Keratinocyte (primary cell): ENCODE data around the gene CSGALNACT2. TPM values are rescaled to one million over a fixed set of nuclear protein-coding genes. Genes with fewer than 3 reads are reported as not detected.

ENCODE experiments used
- DNase-seq: peaks from one replicate; pipeline ENCODE4 v3.0.0-alpha.2; 2011; ENCODE audit warnings: low read depth, missing footprints, low spot score
- FAIRE-seq: peaks from 2 replicates; lab custom pipeline; 2011; peaks lifted over from hg19 to GRCh38; lab: Jason Lieb, UNC
- H2AFZ ChIP-seq: 2 replicates; pipeline ENCODE4 v1.6.0; 2012; ENCODE audit warnings: low read length, control low read depth, inconsistent platforms; ENCODE audit not compliant: control insufficient read depth
- H3K27ac ChIP-seq: 2 replicates; pipeline ENCODE4 v1.5.1; 2011; ENCODE audit warnings: low read length; ENCODE audit not compliant: control insufficient read depth, insufficient read depth
- H3K27me3 ChIP-seq: 3 replicates; pipeline ENCODE4 v1.6.0; 2011; ENCODE audit warnings: low read length; ENCODE audit not compliant: control insufficient read depth, insufficient read depth; ENCODE audit errors: extremely low read depth
- H3K36me3 ChIP-seq, 2 experiments: 2 replicates in 1 of 2; 3 replicates in 1 of 2; pipeline ENCODE4 v1.5.1; 2011; ENCODE audit warnings: low read length in 2 of 2, mild to moderate bottlenecking in 1 of 2; ENCODE audit not compliant: control insufficient read depth in 2 of 2, insufficient read depth in 2 of 2; ENCODE audit errors: extremely low read depth in 1 of 2
- H3K4me1 ChIP-seq: 3 replicates; pipeline ENCODE4 v1.5.1; 2011; ENCODE audit warnings: low read length; ENCODE audit not compliant: control insufficient read depth, insufficient read depth; ENCODE audit errors: extremely low read depth
- H3K4me2 ChIP-seq: 3 replicates; pipeline ENCODE4 v1.6.0; 2011; ENCODE audit warnings: low read depth, low read length; ENCODE audit not compliant: control insufficient read depth, insufficient read depth; ENCODE audit errors: extremely low read depth
- H3K4me3 ChIP-seq, 3 experiments: fragments of 200-600 bp in 1 of 3; sonication (generic) in 1 of 3; 2 replicates in 2 of 3; 3 replicates in 1 of 3; pipeline ENCODE4 v1.5.1; 2011 to 2016; ENCODE audit warnings: low read length in 3 of 3, mild to moderate bottlenecking in 3 of 3, control low read depth in 2 of 3, inconsistent platforms in 1 of 3, low read depth in 1 of 3, mixed read lengths in 1 of 3, mixed run types in 1 of 3, moderate library complexity in 1 of 3; ENCODE audit not compliant: control insufficient read depth in 2 of 3, insufficient read depth in 2 of 3; ENCODE audit errors: extremely low read depth in 1 of 3
- H3K79me2 ChIP-seq: 2 replicates; pipeline ENCODE4 v1.6.0; 2012; ENCODE audit warnings: low read length; ENCODE audit not compliant: control insufficient read depth, insufficient read depth
- H3K9ac ChIP-seq: 3 replicates; pipeline ENCODE4 v1.6.0; 2011; ENCODE audit warnings: low read length; ENCODE audit not compliant: control insufficient read depth, insufficient read depth; ENCODE audit errors: extremely low read depth
- H3K9me1 ChIP-seq: 3 replicates; pipeline ENCODE4 v1.6.0; 2011; ENCODE audit warnings: low read length; ENCODE audit not compliant: control insufficient read depth, insufficient read depth; ENCODE audit errors: extremely low read depth
- H3K9me3 ChIP-seq: 2 replicates; pipeline ENCODE4 v1.5.1; 2012; ENCODE audit warnings: low read depth, low read length; ENCODE audit not compliant: control insufficient read depth
- H4K20me1 ChIP-seq: 3 replicates; pipeline ENCODE4 v1.6.0; 2011; ENCODE audit warnings: low read length; ENCODE audit not compliant: control insufficient read depth, insufficient read depth; ENCODE audit errors: extremely low read depth
- EZH2 ChIP-seq: IDR thresholded peaks from one replicate; pipeline ENCODE4 v1.6.1; 2012; ENCODE audit warnings: inconsistent platforms, mild to moderate bottlenecking, low read length, moderate library complexity
- dilution Hi-C: fragments of 300-500 bp; cut with MboI; formaldehyde crosslinking; loops from one replicate; pipeline ENCODE4 v1.7.0; 2020; ENCODE audit warnings: low sequenced_read_pairs; ENCODE audit not compliant: extremely low pct_ligation_motif_present
- polyA plus RNA-seq, 5 experiments: library from polyadenylated mRNA; depleted of rRNA in 3 of 5; stranded (reverse) in 3 of 5; stranded (forward) in 1 of 5; unstranded in 1 of 5; fragments of >200 nt; gene quantifications; 1 replicate in 1 of 5; 2 replicates in 3 of 5; 3 replicates in 1 of 5; pipeline versions ENCODE4 v1.2.1 to v1.2.3, GENCODE V29; 2011 to 2012; ENCODE audit warnings: missing spikeins in 2 of 5, low read depth in 1 of 5, low replicate concordance in 1 of 5
- TF ChIP-seq, protein P1 (sequence below), 3 experiments: IDR thresholded peaks in 1 of 3; conservative IDR thresholded peaks in 1 of 3; optimal IDR thresholded peaks in 1 of 3; 2 replicates in 2 of 3; 3 replicates in 1 of 3; pipeline versions ENCODE3 to v1.5.1; 2011; ENCODE audit warnings: low read length in 3 of 3, mild to moderate bottlenecking in 3 of 3, moderate library complexity in 2 of 3, control low read depth in 1 of 3, inconsistent platforms in 1 of 3; ENCODE audit not compliant: insufficient read depth in 2 of 3; ENCODE audit errors: extremely low read depth in 1 of 3

The CSGALNACT2 gene
- polyA plus RNA-seq, 1 donor (not counting 4 experiments of a cell fraction or from before 2014, with no cell fraction given) = 19.7 TPM

DNA sequence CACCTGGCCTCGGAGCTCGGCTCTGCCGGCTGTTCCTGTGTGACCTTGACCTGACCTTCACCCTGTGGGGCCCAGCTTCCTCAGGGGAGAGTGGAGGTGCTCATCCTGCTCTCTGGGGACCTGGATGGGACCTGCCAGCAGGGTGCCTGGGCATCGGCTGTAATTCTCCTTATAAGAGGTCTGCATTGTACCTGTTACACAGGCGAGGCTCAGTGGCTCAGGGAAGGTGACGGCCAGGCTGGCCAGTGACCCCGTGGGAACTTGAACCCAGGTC, 32.4 kb upstream of the CSGALNACT2 start:
- Histone ChIP-seq H3K4me1 (peaks cover 20% of the 10 kb centered on the region), H3K4me2 (no peak overlapping the region), H2AFZ (no peak overlapping the region), H3K27ac (no peak overlapping the region), H3K9me1 (no peaks in the 10 kb centered on the region), H3K9ac (no peak overlapping the region), H4K20me1 (no peaks in the 10 kb centered on the region), H3K27me3 (peaks cover 13% of the 10 kb centered on the region), H3K4me3 (no peak overlapping the region), H3K79me2 (no peaks in the 10 kb centered on the region), H3K9me3 (no peaks in the 10 kb centered on the region), H3K36me3 (no peaks in the 10 kb centered on the region)
- TF ChIP-seq, protein P1, sequence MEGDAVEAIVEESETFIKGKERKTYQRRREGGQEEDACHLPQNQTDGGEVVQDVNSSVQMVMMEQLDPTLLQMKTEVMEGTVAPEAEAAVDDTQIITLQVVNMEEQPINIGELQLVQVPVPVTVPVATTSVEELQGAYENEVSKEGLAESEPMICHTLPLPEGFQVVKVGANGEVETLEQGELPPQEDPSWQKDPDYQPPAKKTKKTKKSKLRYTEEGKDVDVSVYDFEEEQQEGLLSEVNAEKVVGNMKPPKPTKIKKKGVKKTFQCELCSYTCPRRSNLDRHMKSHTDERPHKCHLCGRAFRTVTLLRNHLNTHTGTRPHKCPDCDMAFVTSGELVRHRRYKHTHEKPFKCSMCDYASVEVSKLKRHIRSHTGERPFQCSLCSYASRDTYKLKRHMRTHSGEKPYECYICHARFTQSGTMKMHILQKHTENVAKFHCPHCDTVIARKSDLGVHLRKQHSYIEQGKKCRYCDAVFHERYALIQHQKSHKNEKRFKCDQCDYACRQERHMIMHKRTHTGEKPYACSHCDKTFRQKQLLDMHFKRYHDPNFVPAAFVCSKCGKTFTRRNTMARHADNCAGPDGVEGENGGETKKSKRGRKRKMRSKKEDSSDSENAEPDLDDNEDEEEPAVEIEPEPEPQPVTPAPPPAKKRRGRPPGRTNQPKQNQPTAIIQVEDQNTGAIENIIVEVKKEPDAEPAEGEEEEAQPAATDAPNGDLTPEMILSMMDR (optimal IDR thresholded peaks at IDR 0.05 in 1 of 3, IDR thresholded peaks at IDR 0.05 in 1 of 3, conservative IDR thresholded peaks at IDR 0.05 in 1 of 3; ENCODE audit: extremely low read depth in 1 of 3, insufficient read depth in 2 of 3, low read length in 3 of 3) = no peak
- no peak for TF ChIP-seq EZH2
- FAIRE-seq (no peak), DNase-seq (no peak)
- dilution Hi-C loops = no loop called here

DNA sequence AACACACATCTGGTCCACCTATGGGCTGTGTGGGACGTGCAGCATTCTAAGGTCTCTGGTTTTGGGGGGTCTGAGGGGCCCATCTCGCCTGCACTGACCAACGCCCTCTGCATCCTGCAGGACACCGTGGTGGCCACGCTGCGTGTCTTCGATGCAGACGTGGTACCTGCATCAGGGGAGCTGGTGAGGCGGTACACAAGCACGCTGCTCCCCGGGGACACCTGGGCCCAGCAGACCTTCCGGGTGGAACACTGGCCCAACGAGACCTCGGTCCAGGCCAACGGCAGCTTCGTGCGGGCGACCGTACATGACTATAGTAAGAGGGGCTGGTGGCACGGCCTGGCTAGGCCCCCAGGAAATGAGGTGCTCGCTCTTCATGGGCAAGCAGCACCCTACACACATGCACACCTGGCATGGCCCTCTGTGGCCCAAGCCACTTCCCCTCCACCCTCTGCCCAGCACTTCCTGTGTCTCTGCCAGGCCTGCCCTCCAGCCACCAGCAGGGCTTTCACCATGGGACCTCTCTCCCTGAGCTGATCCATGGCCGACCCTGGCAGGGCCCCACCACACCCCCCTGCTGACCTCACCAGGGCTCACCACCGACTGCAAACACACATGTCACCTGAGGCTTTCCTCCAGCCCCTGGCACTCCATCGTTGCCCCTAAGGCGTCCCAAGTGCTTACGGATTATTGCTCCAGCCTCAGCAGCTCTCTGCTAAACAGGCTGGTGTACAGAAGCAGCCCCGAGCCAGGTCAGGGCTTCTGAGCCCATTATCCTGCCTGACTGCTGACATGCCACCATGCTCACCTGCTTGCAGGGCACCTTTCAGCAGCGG, 31.8 kb upstream of the CSGALNACT2 start:
- no peak overlapping the region for H3K27ac ChIP-seq
- no peak for TF ChIP-seq EZH2
- TF ChIP-seq, protein P1 (optimal IDR thresholded peaks at IDR 0.05 in 1 of 3, IDR thresholded peaks at IDR 0.05 in 1 of 3, conservative IDR thresholded peaks at IDR 0.05 in 1 of 3; ENCODE audit: extremely low read depth in 1 of 3, insufficient read depth in 2 of 3, low read length in 3 of 3) = no peak
- FAIRE-seq (no peak), DNase-seq (no peak)
- H4K20me1 ChIP-seq = no peaks in the 10 kb centered on the region
- no peak overlapping the region for H3K4me3 ChIP-seq
- H3K27me3 ChIP-seq = peaks cover 13% of the 10 kb centered on the region
- H3K4me2 ChIP-seq = no peak overlapping the region
- peaks cover 24% of the 10 kb centered on the region for H3K4me1 ChIP-seq
- H3K79me2 ChIP-seq = no peaks in the 10 kb centered on the region
- H3K9me1 ChIP-seq = no peaks in the 10 kb centered on the region
- no peaks in the 10 kb centered on the region for H3K36me3 ChIP-seq
- H2AFZ ChIP-seq = no peak overlapping the region
- H3K9me3 ChIP-seq = no peaks in the 10 kb centered on the region
- dilution Hi-C loops = no loop called here
- no peak overlapping the region for H3K9ac ChIP-seq
